IMR-90 (cell line): ENCODE measurements around the gene PGM2. TPM values are rescaled to one million over a fixed set of nuclear protein-coding genes. Genes with fewer than 3 reads are reported as not detected.

Experiments used
- ATAC-seq: fragments of 200-7000 bp; cut with Tn5 transposase; 2 replicates; pipeline ENCODE4 v1.9.1; 2020; ENCODE audit warnings: low read depth, mild to moderate bottlenecking, moderate library complexity
- BruUV-seq: library from RNA; stranded (reverse); fragments of 400-500 nt; replicated peaks from 2 replicates; lab custom pipeline; 2021; lab: Mats Ljungman, UMichigan
- CTCF ChIA-PET: fragments of 300-600 bp; formaldehyde crosslinking; extraction: SDS; loops from one replicate; lab custom pipeline; 2021; ENCODE audit warnings: antibody characterized with exemption; lab: Yijun Ruan, JAX
- POLR2A ChIA-PET: fragments of 300-600 bp; sonication (Branson Sonifier 250); formaldehyde crosslinking; loops from one replicate; lab custom pipeline; 2022; ENCODE audit warnings: antibody characterized with exemption; ENCODE audit not compliant: unreplicated experiment; lab: Charles Lee
- DNase-seq: peaks from one replicate; pipeline ENCODE4 v3.0.0; 2013
- H2AFZ ChIP-seq: replicated peaks from 2 replicates; pipeline ENCODE3; 2013; ENCODE audit warnings: low read length, mild to moderate bottlenecking; ENCODE audit not compliant: poor library complexity
- H2AK5ac ChIP-seq: 2 replicates; pipeline ENCODE4 v1.6.1; 2013; ENCODE audit warnings: low read depth, low read length, inconsistent platforms
- H2AK9ac ChIP-seq: replicated peaks from 2 replicates; pipeline ENCODE3; 2013; ENCODE audit warnings: mild to moderate bottlenecking, low read depth, low read length, moderate library complexity; ENCODE audit not compliant: poor library complexity
- H2BK120ac ChIP-seq: 2 replicates; pipeline ENCODE4 v1.6.1; 2013; ENCODE audit warnings: low read depth, low read length, inconsistent platforms
- H2BK15ac ChIP-seq: 3 replicates; pipeline ENCODE4 v1.6.1; 2013; ENCODE audit warnings: low read depth, low read length, inconsistent platforms
- H2BK20ac ChIP-seq: 2 replicates; pipeline ENCODE4 v1.6.1; 2013; ENCODE audit warnings: low read depth, mild to moderate bottlenecking, inconsistent platforms, low read length, moderate library complexity
- H2BK5ac ChIP-seq: 2 replicates; pipeline ENCODE4 v1.6.1; 2013; ENCODE audit warnings: mild to moderate bottlenecking, low read depth, low read length, inconsistent platforms; ENCODE audit not compliant: poor library complexity, severe bottlenecking
- H3K14ac ChIP-seq: replicated peaks from 2 replicates; pipeline ENCODE4 v1.6.1; 2013; ENCODE audit warnings: low read depth, low read length, inconsistent platforms
- H3K18ac ChIP-seq: 2 replicates; pipeline ENCODE4 v1.6.1; 2013; ENCODE audit warnings: low read depth, low read length, control low read depth
- H3K23ac ChIP-seq: 2 replicates; pipeline ENCODE4 v1.6.1; 2013; ENCODE audit warnings: low read depth, low read length, inconsistent platforms
- H3K27ac ChIP-seq: 2 replicates; pipeline ENCODE4 v1.5.1; 2013; ENCODE audit warnings: mild to moderate bottlenecking, control low read depth, low read length; ENCODE audit not compliant: insufficient read depth
- H3K27me3 ChIP-seq: 2 replicates; pipeline ENCODE4 v1.6.1; 2013; ENCODE audit warnings: low read length; ENCODE audit not compliant: control insufficient read depth, insufficient read depth
- H3K36me3 ChIP-seq: 2 replicates; pipeline ENCODE4 v1.6.1; 2013; ENCODE audit warnings: low read length, mixed read lengths; ENCODE audit not compliant: control insufficient read depth, insufficient read depth
- H3K4ac ChIP-seq: 2 replicates; pipeline ENCODE4 v1.6.1; 2013; ENCODE audit warnings: low read depth, low read length, inconsistent platforms
- H3K4me1 ChIP-seq: 2 replicates; pipeline ENCODE4 v1.6.1; 2013; ENCODE audit warnings: low read length, mixed read lengths; ENCODE audit not compliant: control insufficient read depth, insufficient read depth
- H3K4me2 ChIP-seq: 2 replicates; pipeline ENCODE4 v1.6.1; 2013; ENCODE audit warnings: low read depth, mild to moderate bottlenecking, control low read depth, low read length, moderate library complexity
- H3K4me3 ChIP-seq: 2 replicates; pipeline ENCODE4 v1.5.1; 2013; ENCODE audit warnings: low read depth, mild to moderate bottlenecking, control low read depth, low read length, moderate library complexity; ENCODE audit not compliant: insufficient read depth
- H3K56ac ChIP-seq: 2 replicates; pipeline ENCODE4 v1.6.1; 2013; ENCODE audit warnings: low read length, inconsistent platforms; ENCODE audit not compliant: insufficient read depth; ENCODE audit errors: extremely low read depth
- H3K79me1 ChIP-seq, 2 experiments: 2 replicates each; pipeline ENCODE4 v1.6.1; 2013; ENCODE audit warnings: low read length in 2 of 2, inconsistent platforms in 1 of 2, low read depth in 1 of 2
- H3K9ac ChIP-seq: 2 replicates; pipeline ENCODE4 v1.6.1; 2013; ENCODE audit warnings: low read depth, low read length, control low read depth
- H3K9me1 ChIP-seq: 2 replicates; pipeline ENCODE4 v1.6.1; 2013; ENCODE audit warnings: low read length, inconsistent platforms; ENCODE audit not compliant: insufficient read depth
- H3K9me3 ChIP-seq: 2 replicates; pipeline ENCODE4 v1.6.1; 2013; ENCODE audit warnings: low read length; ENCODE audit not compliant: control insufficient read depth, insufficient read depth
- H4K20me1 ChIP-seq: 2 replicates; pipeline ENCODE4 v1.6.1; 2013; ENCODE audit warnings: low read length, inconsistent platforms; ENCODE audit not compliant: insufficient read depth
- H4K5ac ChIP-seq: 2 replicates; pipeline ENCODE4 v1.6.1; 2013; ENCODE audit warnings: mild to moderate bottlenecking, low read depth, low read length, control low read depth
- H4K8ac ChIP-seq, 2 experiments: 2 replicates each; pipeline ENCODE4 v1.6.1; 2013; ENCODE audit warnings: low read depth in 2 of 2, low read length in 2 of 2, control low read depth in 1 of 2, inconsistent platforms in 1 of 2
- H4K91ac ChIP-seq: 2 replicates; pipeline ENCODE4 v1.6.1; 2013; ENCODE audit warnings: low read depth, low read length, inconsistent platforms; ENCODE audit not compliant: insufficient read depth
- FOS ChIP-seq: fragments of 150-350 bp; IDR thresholded peaks from 2 replicates; pipeline ENCODE4 v1.6.1; 2016; ENCODE audit warnings: low read depth, low read length
- MAZ ChIP-seq: IDR thresholded peaks from 2 replicates; pipeline ENCODE4 v1.6.1; 2012; ENCODE audit warnings: low read depth, mild to moderate bottlenecking, low read length, improper control_type of control experiment, moderate library complexity, borderline replicate concordance
- POLR2A ChIP-seq: IDR thresholded peaks from 2 replicates; pipeline ENCODE4 v1.6.1; 2012; ENCODE audit warnings: mild to moderate bottlenecking, low read depth, low read length
- RAD21 ChIP-seq: IDR thresholded peaks from 2 replicates; pipeline ENCODE4 v1.6.1; 2012; ENCODE audit warnings: low read length, improper control_type of control experiment
- RCOR1 ChIP-seq: IDR thresholded peaks from 2 replicates; pipeline ENCODE4 v1.6.1; 2012; ENCODE audit warnings: mild to moderate bottlenecking, low read length, improper control_type of control experiment; ENCODE audit not compliant: insufficient replicate concordance
- RFX5 ChIP-seq: IDR thresholded peaks from 2 replicates; pipeline ENCODE4 v1.8.0; 2012; ENCODE audit warnings: low read depth, mild to moderate bottlenecking, low read length, moderate library complexity
- SMC3 ChIP-seq: fragments of 150-350 bp; IDR thresholded peaks from 2 replicates; pipeline ENCODE4 v1.6.1; 2016; ENCODE audit warnings: low read depth, mild to moderate bottlenecking, antibody characterized with exemption, low read length, moderate library complexity
- WGBS, 2 experiments: methylation state at CpG; one replicate each; pipeline versions ENCODE4 v1.1.5 to v1.1.7; 2013; ENCODE audit warnings: missing lambda C conversion rate in 2 of 2; ENCODE audit not compliant: insufficient read length in 1 of 2; ENCODE audit errors: extremely low coverage in 2 of 2; 5-methylcytosine and 5-hydroxymethylcytosine counted together
- dilution Hi-C: fragments of 300-500 bp; cut with HindIII; formaldehyde crosslinking; loops from one replicate; pipeline ENCODE4 v1.14.3; 2018; ENCODE audit warnings: low sequenced_read_pairs; ENCODE audit not compliant: unreplicated experiment
- in situ Hi-C: fragments of 300-500 bp; cut with MboI; formaldehyde crosslinking; loops from 3 replicates; pipeline ENCODE4 v1.14.3; 2019; ENCODE audit warnings: low sequenced_read_pairs, inconsistent platforms, mixed read lengths
- intact Hi-C: fragments of 100-400 bp; cut with micrococcal nuclease; formaldehyde crosslinking; loops from 2 replicates; pipeline ENCODE4 v1.10.0; 2022
- polyA plus RNA-seq, 3 experiments: library from polyadenylated mRNA; depleted of rRNA; stranded (reverse); fragments of >200 nt; gene quantifications; 2 replicates each; pipeline ENCODE4 v1.2.3, GENCODE V29; 2012; ENCODE audit warnings: low replicate concordance in 1 of 3
- total RNA-seq: library from RNA; depleted of rRNA; stranded (reverse); fragments of >200 nt; gene quantifications from 2 replicates; pipeline ENCODE4 v1.2.3, GENCODE V29; 2012

PGM2 gene
- total and polyA plus RNA-seq, 2 of the 4 experiments (the other 2 are of a cell fraction): 18.7 to 26.2 TPM

- dilution Hi-C loops (no loop called here), intact Hi-C loops (no loop called here), in situ Hi-C loops (no loop called here)
- no peak overlapping the region for H2AK9ac ChIP-seq
- no peak overlapping the region for H3K4ac ChIP-seq
- no peak overlapping the region for H2BK5ac ChIP-seq
- no peak overlapping the region for H3K56ac ChIP-seq
- no peak overlapping the region for H4K91ac ChIP-seq
- H4K5ac ChIP-seq: no peak overlapping the region
- no peaks in the 10 kb centered on the region for H3K9me1 ChIP-seq
- H3K4me2 ChIP-seq: peak overlapping the region; percentile 86
- no peak overlapping the region for H2BK120ac ChIP-seq
- WGBS, 2 experiments: no CpG with 5 or more reads among the region's 49 CpGs
- no peak overlapping the region for H3K9ac ChIP-seq
- peak overlapping the region; percentile 87 for H2AFZ ChIP-seq
- no peak overlapping the region for H2BK20ac ChIP-seq
- no peaks in the 10 kb centered on the region for H3K79me1 ChIP-seq
- H3K27me3 ChIP-seq: peaks cover 56% of the 10 kb centered on the region
- H2BK15ac ChIP-seq: no peak overlapping the region
- CTCF ChIA-PET: interaction anchor here (1.1 kb wide), 1 partner anchor 288 kb away, joined by 3 read pairs; no protein-coding TSS in a partner anchor
- POLR2A ChIA-PET: no interaction called here
- no peak overlapping the region for H3K23ac ChIP-seq
- H4K8ac ChIP-seq: no peak overlapping the region
- ATAC-seq: peak; percentile 18; the same call in 1 of the 2 replicates
- peak; percentile 4 for DNase-seq
- peak overlapping the region; percentile 64 for H3K4me3 ChIP-seq
- H3K9me3 ChIP-seq: no peaks in the 10 kb centered on the region
- H3K4me1 ChIP-seq: no peaks in the 10 kb centered on the region; the same call in 1 of the 2 replicates
- H3K14ac ChIP-seq: no peak overlapping the region
- BruUV-seq: no TSS peak
- no peaks in the 10 kb centered on the region for H3K36me3 ChIP-seq
- TF ChIP-seq MAZ (no peak), SMC3 (no peak), FOS (no peak), RFX5 (no peak), RCOR1 (no peak), POLR2A (no peak), RAD21 (no peak)
- no peak overlapping the region for H3K18ac ChIP-seq
- H3K27ac ChIP-seq: no peak overlapping the region
- no peaks in the 10 kb centered on the region; the same call in 1 of the 2 replicates for H4K20me1 ChIP-seq
- H2AK5ac ChIP-seq: no peak overlapping the region
These were observed 65.0 kb downstream of the PGM2 start for GRCh38 chr4:37891260-37892159.
